GM12873 (cell line): ENCODE data around the gene NOS1AP.

ENCODE experiments used
- CTCF ChIP-seq: IDR thresholded peaks from 2 replicates; pipeline ENCODE4 v1.5.1; 2012; ENCODE audit warnings: low read depth, mild to moderate bottlenecking, moderate library complexity, low read length, control low read depth; ENCODE audit not compliant: insufficient read depth; ENCODE audit errors: missing control alignments

NOS1AP gene

DNA sequence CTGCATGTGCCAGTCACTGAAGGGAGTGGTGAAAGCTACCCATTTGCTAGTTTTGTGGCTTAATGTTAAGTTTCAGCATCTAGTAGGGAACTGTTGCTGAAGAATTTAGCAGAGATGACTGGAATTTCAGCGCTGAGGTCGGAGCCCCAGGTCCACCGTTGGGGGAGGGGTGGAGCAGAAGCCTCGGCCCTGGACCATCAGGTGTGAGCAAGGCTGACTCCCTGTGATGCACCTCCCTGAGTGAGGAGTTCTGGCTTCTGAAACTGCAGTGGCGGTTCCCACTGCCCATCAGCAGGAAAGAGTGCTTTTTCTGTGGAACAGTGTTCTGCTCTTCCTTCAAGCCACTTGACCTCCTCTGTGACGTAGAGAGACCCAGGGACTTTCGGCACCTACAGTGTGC, 1.3 kb downstream of the NOS1AP start:
- TF ChIP-seq CTCF = no peak

DNA sequence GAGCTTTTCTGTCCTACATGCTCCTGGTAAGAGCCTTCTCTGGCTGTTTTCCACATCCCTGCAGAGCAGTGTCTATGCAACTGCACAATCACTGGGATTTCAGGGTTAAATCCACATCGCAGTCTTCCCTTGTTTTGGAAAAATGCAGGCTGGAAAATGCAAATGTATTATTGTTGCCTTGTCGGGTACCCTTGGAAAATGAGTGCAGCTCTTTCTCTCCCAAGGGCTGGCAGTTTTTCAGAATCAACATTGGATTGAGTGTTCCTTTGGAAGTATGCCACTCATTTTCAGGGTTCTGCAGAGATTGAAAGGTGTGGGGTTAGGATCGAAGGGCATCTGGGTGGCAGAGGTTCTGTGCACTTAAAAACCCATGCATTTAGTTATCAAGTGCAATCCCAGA, 3.2 kb downstream of the NOS1AP start:
- TF ChIP-seq CTCF = no peak

- TF ChIP-seq CTCF = no peak
Observed at GRCh38 chr1:162074276-162075005, 5.0 kb downstream of the NOS1AP start.

DNA sequence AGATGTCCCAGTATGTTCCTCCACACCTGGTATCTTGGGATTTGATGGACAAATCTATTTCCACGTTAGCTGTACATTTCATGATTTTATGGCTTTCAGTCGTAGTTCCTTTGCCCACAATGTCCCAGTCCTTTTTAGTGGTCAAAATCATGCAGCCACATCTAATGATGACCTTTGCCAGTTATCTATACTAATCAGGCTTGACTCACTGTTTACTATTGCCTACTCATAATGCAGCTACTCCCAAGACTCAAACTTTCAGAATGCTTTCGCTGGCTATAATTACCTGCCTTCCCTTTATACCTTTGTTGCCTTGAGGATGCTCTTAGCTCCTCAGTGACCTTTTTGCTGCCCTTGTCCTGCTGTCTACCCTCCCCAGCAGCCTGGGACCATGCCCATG, 6.4 kb downstream of the NOS1AP start:
- no peak for TF ChIP-seq CTCF

DNA sequence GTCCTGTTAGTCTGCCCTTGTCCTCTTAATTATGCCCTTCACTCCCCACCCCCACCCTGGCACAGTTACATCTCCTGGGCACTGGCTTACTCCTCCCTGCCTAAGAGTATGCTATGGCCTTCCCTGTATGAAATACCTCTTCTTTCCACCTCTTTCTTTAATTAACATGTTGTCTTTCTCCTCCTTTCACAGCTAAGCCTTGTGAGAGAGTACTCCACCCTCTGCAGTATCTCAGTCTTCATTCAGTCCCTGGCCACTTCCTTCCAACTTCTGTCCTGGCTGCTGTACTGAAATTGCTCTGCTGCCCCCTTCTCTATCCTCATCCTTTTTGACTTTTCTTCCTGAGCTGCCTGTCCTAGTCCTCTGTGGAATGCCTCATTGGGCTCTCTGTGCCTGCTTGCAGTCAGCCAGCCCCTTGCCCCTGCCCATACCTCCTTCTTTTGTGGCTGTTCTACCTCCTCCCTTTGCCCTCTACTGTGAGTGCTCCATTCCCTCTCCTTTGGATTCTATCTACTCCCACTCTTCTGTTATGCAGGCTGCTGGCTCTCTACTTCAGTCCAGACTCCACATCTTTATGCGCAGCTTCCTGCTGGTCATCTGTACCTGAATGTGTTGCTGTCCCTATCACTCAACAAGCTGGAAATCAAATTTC, 8.3 kb downstream of the NOS1AP start:
- TF ChIP-seq CTCF = no peak

- no peak for TF ChIP-seq CTCF
Observed at GRCh38 chr1:162079030-162079429, 9.5 kb downstream of the NOS1AP start.

GRCh38 chr1:162080472-162081015, 11.1 kb downstream of the NOS1AP start:
- TF ChIP-seq CTCF = no peak
